Colon (tissue), 2 donors: ENCODE data around the gene PXDC1.
"Not testable (repeated sequence)": the region's sequence is repeated elsewhere in the genome, so short reads cannot be mapped to it uniquely, and the experiment has no call there.

ENCODE experiments used
- FAIRE-seq: peaks from 2 replicates; lab custom pipeline; 2012; peaks lifted over from hg19 to GRCh38; lab: Jason Lieb, UNC
- donor health status: control.
- donor health status: control.

Gene PXDC1

DNA sequence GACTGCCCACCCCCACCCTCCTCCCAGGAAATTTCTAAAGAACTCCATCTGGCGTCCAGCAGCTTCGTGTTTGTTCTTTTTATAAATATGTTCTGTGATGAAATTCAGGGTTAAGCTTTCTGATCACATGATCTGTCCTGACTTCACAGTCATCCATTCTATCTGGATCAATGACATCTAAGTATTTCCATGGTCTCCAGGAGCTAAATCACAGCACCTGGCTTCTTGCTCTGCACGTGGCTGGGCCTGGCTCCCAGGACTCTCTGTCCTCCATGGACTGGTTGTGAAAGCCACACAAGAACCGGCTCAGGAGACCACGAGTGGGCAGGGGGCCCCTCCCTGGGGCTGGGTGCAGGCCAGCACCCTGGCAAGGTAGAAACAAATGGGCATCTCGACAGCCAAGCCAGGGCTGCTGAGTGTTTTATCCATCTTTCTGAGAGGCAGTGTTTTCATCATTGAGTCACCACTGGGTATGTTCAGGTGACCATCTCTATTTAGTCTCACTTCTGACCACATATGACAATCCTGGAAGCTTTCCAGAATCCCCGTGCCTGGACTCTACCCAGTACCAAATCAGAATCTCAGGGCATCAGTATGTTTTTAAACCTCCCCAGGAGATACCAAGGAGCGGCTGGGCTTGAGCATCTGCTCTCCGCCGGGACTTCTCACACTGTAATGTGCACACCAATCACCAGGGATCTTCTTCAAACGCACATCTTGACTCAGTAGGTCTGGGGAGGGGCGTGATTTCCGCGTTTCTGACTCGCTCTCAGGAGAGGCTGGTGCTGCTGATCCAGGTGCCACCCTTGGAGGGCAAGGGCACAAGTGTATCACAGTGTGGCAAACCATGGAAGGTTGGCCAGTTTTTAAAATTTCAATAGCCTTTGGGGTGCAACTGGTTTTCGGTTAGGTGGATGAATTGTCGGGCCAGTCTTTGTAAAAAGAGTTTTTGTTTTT is 31.6 kb upstream of the PXDC1 start:
- FAIRE-seq: no peak

DNA sequence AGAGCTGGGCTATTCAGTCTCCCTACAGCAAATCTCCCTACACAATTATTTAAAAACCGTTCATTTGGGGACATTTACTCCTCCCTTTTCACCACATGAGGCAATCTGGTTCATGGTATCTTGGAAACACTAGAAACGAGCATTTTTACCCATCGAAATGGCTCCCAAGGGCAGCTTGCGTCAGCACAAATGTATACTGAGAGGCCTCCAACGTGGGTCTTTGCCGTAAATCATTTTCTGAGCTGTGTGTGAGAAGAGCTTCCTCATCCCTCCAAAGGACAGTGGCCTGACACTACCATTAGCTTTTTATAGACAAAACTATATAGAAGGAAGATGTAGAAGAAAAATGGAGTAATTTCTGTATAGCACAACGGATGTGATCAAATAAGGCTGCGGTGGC is 30.0 kb upstream of the PXDC1 start:
- no peak for FAIRE-seq

DNA sequence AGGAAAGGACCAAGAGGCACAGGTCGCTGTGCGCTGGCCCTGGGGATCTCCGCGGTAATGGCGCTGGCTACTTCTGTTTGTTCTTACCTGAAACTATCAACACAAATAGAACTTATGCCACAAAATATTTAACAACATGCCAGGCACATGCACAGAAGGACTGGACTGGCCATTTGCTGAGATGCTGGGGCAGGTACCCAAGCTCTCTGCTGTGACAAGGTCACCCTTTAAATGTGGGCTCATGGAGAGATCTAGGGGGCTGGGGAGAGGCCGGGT is 28.0 kb upstream of the PXDC1 start:
- FAIRE-seq: no peak

DNA sequence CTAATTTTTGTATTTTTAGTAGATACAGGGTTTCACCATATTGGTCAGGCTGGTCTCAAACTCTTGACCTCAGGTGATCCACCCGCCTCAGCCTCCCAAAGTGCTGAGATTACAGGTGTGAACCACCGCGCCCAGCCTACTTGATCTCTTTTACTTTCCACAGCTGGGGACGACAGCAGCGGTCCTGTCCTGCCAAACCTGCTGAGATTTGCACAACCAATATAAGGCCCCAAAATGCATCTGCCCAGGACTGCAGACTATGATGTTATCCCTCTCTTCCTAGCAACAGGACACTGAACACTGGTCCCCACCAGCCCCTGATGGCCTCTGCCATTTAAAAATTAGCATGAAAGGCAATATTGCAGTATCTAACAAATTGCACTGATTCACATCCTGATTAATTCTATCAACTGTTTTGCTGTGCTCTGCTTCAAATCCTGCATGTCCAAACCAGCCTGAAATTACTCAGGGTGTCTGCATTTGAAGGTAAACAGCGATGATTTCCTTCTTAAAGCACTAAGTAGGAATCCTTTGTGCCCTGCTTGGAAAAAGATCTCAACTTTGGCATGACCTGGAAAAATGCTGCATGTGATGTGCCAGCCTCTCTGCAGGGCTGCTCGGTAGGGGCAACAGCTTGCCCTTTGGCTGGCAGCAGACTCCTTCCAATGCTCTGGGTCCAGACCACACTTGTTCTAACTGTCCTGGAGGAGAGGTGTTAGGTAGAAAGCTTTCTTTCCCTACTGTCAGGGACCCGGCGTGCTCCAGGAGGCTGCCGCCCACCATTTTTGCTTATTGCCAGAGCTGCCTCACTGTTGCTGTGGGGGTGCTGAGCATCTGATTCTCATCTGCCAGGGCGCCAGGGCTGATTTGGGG is 27.4 kb upstream of the PXDC1 start:
- FAIRE-seq: no peak

DNA sequence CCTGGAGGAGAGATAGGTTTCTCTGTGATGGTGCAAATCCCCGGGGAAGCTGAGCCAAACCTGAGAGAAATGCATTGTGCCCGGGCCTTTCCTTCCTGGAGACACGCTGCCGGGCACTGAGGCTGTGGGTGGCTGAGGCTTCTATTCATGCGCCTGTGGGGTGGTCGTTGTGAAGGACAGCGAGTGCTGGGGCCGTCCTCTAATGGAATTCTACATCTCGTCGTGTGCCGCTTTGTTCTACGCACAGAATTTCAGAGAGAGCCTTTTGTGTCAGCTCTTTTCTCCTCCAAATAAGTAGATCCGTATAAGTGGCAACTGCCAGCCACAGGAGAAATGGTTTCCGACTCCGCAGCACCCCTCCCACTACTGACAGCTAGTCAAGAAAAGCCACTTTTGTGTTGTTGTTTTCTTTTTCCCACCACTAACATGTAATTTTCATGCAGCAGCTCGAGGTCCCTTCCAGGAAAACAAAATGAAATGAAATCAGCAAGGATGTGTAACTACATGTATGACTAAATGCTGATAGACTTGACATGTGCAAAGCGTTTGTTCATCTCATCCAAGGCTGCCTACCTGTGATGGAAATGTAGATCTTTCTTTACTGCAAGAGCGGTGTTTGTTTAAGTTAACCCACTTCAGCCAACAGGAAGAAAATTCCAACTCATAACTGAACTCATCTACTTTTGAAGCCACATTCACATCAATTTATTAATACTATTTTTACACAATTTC is 26.4 kb upstream of the PXDC1 start:
- FAIRE-seq: no peak

DNA sequence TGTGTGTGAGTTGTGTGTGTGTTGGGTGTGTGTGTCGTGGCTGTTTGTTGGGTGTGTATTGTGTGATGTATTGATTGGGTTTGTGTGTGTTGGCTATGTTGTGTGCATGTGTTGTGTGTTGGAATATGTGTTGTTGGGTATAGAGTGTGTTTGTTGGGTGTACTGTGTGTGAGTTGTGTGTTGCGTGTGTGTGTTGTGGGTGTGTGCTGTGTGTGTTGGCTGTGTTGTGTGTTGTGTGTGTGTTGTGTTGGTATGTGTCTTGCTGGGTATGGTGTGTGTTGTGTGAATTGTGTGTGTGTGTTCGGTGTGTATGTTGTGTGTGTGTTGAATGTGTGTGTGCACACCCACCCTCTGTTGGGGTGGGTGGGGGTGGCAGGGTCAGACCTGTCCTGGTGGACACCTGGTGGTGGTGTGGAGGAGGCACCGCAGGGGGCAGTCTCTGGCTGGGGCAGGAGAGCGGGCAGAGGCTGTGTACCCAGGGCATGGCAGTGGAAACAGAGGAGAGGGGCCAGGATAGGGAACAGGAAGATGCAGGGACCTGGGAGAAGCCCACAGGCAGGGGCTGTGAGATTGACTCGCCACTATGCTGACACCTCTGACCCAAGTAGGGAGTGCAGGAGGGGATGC is 25.5 kb upstream of the PXDC1 start:
- no peak for FAIRE-seq

DNA sequence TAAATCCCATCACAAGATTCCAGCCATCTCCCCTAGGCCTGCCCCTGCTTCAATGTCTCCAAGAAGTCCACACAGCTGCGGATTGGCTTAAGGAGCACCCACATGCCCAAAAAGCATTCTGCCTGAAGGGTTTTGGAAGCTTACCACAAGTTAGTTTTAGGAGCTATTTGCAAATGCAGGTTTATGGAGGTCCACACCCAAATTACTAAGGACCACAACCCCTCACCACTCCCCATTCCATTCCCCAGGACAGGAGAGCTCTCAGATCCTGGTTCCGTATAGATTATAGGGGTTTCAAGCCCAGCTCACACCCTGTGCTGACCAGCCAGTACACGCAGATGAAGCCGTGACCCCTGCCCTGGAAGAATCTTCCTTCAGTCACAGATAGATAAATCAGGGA is 24.3 kb upstream of the PXDC1 start:
- no peak for FAIRE-seq

DNA sequence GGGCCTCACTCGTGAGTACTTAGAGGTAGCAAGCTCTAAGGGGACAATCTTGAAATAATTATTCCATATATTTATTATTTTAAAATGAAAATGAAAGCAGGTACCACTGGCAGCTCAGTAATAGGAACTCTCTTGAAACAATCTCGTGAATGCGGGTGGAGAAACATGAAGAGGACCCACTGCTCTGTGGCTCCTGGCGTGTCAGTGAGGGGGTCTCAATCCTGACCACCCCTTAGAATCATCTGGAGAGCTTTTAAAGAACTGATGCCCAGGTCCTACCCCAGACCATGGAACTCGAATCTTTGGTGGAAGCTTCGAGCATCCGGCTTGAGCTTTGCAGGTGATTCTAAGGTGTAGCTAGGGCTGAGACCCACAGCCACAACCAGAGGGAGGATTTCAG is 23.9 kb upstream of the PXDC1 start:
- FAIRE-seq: no peak

DNA sequence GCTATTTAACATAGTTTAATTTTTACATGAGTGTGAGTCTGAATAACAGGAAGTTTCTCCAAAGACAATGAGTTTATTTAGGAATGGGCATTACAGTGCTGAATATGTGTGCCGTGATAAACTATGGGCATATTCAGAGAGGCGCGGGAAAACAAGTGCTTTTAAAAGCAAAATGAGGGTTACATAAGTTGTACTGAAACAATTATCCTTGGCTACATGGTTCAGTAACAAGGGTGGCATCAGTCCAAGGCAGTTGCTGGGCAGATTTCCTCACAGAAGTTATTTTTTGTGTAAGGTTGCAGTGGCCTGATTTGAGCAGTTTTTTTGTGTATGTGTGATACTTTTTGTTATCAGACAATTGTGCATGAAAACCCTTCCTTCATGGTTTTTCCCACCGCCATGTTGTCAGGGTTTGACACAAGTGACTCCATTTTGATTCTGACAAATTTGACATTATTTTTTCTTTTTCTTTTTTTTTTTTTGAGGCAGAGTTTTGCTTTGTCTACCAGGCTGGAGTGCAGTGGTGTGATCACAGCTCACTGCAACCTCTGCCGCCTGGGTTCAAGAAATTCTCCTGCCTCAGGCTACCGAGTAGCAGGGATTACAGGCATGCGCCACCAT is 22.3 kb upstream of the PXDC1 start:
- no peak for FAIRE-seq

DNA sequence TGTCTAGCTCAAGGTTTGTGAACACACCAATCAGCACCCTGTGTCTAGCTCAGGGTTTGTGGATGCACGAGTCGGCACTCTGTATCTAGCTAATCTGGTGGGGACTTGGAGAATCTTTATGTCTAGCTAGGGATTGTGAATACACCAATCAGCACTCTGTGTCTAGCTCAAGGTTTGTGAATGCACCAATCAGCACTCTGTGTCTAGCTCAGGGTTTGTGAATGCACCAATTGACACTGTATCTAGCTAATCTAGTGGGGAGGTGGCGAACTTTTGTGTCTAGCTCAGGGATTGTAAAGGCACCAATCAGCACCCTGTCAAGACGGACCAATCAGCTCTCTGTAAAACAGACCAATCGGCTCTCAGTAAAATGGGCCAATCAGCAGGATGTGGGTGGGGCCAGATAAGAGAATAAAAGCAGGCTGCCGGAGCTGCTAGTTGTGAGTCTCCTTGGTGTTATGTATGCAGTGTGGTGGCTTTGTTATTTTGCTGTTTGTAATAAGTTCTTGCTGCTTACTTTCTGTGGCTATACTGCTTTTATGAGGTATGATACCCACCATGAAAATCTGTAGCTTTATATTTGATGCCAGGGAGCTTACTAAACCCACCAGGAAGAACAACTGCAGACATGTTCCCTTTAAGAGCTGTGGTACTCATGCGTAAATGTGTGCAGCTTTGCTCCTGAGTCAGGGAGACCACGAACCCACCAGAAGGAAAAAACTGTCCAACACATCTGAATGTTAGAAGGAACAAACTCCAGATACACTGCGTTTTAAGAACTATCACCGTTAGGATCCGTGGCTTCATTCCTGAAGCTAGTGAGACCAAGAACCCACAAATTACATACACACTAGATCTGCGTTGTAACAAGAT is 20.9 kb upstream of the PXDC1 start:
- not testable (repeated sequence) for FAIRE-seq

DNA sequence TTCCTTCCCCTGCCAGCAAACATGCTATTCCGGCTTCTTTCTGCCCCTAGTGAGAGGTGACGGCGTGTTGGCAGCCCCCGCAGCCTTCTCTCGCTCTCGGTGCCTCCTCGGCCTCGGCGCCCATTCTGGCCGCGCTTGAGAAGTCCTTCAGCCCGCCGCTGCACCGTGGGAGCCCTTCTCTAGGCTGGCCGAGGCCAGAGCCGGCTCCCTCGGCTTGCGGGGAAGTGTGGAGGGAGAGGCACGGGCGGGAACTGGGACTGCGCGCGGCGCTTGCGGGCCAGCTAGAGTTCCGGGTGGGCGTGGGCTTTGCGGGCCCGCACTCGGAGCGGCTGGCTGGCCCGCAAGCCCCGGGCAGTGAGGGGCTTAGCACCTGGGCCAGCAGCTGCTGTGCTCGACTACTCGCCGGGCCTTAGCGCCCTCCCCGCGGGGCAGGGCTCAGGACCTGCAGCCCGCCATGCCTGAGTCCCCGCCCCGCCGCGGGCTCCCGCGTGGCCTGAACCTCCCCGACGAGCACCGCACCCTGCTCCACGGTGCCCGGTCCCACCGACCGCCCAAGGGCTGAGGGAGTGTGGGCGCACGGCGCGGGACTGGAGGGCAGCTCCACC is 20.0 kb upstream of the PXDC1 start:
- no peak for FAIRE-seq

DNA sequence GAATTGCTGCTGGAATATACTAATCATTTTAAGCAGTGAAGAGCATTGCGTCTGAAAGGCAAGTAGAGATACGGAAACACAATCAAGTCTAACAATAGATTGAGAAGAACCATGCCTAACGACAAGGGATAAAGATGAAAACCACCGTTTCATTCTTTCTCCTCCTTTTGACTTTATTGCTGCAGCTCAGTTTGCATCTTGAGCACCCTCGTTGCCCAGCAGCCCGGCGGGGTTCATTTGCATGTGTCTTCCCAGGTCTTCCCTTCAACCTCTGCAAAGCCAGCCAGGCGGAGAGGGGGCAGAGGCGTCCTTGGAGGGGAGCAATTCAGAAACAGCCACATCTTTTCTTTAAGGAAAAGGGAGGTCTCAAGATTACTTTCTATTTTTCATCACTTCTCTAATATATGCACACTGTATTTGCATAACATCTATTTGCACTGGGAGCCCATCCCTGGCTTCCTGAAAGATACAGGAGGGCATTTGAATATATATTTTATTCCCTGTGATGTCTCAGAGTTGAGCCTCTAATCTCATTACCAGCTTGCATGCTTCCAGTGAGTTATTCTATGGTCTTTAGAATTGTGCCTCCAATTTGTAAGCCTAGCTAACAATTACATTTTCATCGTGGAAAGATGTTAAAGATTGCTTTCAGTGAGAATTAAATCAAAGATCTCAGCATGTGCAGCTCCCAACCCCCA is 18.7 kb upstream of the PXDC1 start:
- FAIRE-seq: no peak

DNA sequence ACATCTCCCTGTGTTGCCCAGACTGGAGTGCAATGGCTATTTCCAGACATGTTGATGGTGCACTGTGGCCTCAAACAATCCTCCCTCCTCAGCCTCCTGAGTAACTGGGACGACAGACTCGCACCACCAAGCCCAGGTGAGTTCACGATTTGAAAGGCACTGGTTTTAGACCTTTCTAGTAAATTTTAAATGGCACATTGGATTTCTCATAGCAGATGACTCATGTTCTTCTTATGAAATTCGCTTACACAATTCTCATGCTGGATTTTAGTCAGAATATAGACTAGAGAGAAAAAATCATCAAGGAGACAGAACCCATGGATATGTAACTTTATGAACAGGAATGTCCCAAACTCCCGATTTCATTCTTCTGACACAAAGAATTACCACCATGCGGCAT is 18.1 kb upstream of the PXDC1 start:
- FAIRE-seq: no peak

DNA sequence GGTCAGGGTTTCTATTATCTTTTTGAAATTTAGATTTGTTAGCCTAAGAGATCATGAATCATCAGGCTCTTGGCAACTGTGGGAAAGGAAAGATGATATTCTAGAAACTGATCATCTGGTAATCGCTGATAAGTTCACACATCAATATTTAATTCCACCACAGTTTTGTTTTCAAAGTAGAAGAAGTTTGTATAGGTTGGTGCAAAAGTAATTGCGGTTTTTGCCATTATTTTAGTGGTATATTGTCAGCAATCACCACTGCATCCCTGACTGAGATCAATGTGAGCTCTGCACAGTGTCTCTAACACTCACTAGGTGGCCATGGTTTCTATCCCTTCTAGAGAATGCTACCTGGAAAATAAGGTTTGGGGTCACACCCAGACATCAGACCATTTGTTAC is 17.0 kb upstream of the PXDC1 start:
- no peak for FAIRE-seq

DNA sequence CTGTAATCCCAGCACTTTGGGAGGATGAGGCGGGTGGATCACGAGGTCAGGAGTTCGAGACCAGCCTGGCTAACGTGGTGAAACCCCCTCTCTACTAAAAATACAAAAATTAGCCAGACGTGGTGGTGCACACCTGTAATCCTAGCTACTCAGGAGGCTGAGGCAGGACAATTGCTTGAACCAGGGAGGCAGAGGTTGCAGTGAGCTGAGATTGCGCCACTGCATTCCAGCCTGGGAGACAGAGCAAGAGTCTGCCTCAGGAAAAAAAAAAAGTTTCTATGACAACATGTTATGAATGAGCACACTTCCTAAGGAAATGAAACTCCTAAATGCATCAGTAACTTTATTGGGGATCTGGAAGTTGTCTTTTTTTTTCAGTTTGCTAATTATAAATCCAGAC is 16.0 kb upstream of the PXDC1 start:
- not testable (repeated sequence) for FAIRE-seq

DNA sequence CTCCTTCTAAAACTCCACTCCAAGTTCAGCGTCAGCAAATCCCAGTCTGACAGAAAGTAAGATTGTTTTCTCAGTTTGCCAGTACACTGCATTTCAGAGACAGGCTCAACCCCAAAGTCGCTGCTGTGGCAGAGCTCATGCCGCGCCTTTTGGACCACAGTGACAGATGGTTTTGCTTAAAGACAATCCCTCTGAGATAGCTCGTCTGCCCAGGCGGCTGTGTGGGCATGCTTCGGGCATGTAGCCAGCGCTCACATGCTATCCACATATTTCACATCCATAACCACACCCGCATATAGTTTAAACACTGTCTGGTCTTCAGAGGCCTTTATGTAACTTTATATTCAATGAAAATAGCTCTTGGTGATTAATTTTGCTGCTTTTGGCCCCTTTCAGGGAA is 14.7 kb upstream of the PXDC1 start:
- no peak for FAIRE-seq

DNA sequence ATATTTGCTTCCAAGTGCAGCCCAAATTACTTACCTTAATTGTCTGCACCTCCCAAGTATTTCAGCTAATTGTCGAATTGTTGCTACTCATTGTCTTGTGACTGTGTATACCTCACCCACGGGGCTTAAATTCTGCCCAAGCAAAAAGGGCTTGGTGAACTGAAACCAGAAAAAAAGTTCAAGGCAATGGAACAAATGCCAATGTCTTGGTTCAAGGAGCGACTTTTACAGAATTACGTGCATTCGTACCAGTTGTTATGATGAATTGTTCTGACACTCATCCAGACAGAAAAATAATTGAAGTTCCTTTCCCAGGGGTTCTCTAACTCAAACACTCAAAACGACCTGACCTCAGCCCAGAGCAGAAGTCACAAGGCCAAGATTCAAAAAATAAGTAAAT is 13.9 kb upstream of the PXDC1 start:
- FAIRE-seq: no peak

DNA sequence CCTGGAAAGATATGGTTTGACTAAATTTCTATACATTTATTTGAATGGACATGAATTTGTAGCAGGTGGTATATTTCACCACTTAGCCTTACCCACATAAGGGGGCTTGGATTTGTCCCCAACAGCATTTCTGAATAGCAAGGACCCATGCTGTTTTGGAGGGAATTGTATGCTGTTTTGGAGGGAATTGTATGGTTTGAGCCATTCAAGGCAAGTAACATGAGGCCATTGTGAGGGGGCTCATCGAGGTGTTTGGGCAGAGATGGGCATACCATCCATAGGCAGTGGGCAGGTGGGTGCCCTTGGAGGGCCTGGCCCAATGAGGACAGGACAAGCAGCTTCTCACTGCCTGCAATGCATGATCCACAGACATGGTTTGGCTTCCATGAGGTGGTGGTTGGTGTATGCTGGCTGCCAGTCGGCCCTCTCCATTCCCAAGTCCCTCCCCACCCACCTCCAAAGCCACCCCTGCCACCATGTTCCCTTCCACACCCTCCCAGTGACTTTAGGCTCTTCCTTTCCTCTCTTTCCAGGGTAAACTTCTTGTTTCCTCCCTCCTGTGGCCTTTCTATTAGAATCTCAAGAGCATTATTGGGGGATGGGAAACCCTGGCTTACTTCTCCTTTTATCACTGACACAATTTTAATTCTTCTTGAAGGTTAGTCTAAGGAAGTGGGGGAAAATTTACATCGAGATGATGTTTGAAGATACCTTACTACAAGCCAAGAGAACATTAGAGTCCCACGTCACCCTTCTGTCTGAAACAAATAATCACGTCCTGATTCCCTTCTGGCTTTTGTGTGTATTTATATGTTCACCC is 13.2 kb upstream of the PXDC1 start:
- no peak for FAIRE-seq

DNA sequence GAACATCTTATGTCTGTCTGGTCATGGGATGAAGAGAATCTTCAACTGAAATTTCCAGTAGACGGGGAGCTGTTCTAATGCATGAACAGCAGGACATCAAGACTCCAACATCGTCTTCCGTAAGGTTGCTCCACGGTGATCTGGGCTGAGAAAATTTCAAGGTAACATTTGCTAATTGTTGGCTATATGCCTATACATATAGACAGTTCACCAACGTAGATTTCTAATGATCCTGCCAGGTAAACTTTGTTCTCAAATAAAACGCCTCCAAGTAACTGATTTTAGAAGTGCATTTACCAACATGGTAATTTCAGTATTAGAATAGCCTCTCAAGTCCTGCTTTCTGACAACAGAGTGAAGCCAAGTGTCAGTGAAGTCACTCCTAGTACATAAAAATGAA is 11.3 kb upstream of the PXDC1 start:
- FAIRE-seq: no peak
